HEK293T (cell line): ENCODE data around the gene CDYL.

ENCODE experiments used
- ELF4 ChIP-seq: fragments of 450-650 bp; IDR thresholded peaks from 2 replicates; pipeline ENCODE4 v1.6.1; 2017; ENCODE audit warnings: antibody characterized with exemption
- HDGF ChIP-seq: fragments of 450-650 bp; IDR thresholded peaks from 2 replicates; pipeline ENCODE4 v1.6.1; 2017; ENCODE audit warnings: antibody characterized with exemption, borderline replicate concordance
- L3MBTL2 ChIP-seq: fragments of 450-650 bp; conservative IDR thresholded peaks from 2 replicates; pipeline ENCODE4 v1.6.1; 2016; ENCODE audit warnings: mild to moderate bottlenecking
- NFRKB ChIP-seq: fragments of 450-650 bp; IDR thresholded peaks from 2 replicates; pipeline ENCODE4 v1.6.1; 2016; ENCODE audit warnings: mild to moderate bottlenecking, moderate library complexity
- PKNOX1 ChIP-seq: fragments of 450-650 bp; IDR thresholded peaks from 2 replicates; pipeline ENCODE4 v1.6.1; 2016
- SP1 ChIP-seq: fragments of 450-650 bp; IDR thresholded peaks from 2 replicates; pipeline ENCODE4 v1.6.1; 2017
- SUZ12 ChIP-seq: fragments of 450-650 bp; IDR thresholded peaks from 2 replicates; pipeline ENCODE4 v1.6.1; 2016; ENCODE audit warnings: mild to moderate bottlenecking
- TARDBP ChIP-seq: fragments of 450-650 bp; IDR thresholded peaks from 2 replicates; pipeline ENCODE4 v1.6.1; 2016

GRCh38 chr6:4813055-4813454 is 36.9 kb downstream of the CDYL start:
- TF ChIP-seq SP1, result no peak
- no peak for TF ChIP-seq ELF4
- no peak for TF ChIP-seq SUZ12
- TF ChIP-seq L3MBTL2, result no peak
- TF ChIP-seq TARDBP, result no peak
- no peak for TF ChIP-seq HDGF
- TF ChIP-seq PKNOX1, result no peak
- TF ChIP-seq NFRKB, result no peak
